HG03066 (cell line): ENCODE measurements around the gene RARRES1.

Experiments
- ATAC-seq: cut with Tn5 transposase; IDR thresholded peaks from one replicate; pipeline ENCODE4 v1.9.1; 2021; ENCODE audit warnings: low read depth; ENCODE audit not compliant: unreplicated experiment

The RARRES1 gene

DNA sequence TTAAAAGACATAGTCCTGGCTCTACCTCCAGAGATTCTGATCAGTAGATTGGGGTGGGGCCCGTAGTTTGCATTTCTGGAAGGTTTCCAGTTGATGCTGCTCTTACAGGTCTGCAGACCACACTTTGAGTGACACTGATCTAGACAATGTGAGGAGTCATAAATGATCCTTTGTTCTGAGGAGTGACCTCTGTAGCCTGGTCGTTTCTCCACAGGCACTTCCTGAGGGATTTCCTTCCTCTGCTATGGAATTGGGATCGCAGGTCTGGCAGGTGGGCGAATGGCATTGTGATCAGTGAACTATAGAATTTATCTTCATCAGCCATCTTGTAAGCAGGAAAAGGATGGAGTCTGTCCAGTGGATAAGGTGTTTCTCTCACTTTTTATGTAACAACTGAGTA, 82.5 kb downstream of the RARRES1 start:
- ATAC-seq: no peak
